CD8-positive, alpha-beta memory T cell (primary cell): ENCODE measurements around the gene MC2R. TPM values are rescaled to one million over a fixed set of nuclear protein-coding genes. Genes with fewer than 3 reads are reported as not detected.

Experiments used
- CTCF ChIA-PET: fragments of 350-600 bp; sonication (Branson Sonifier 250); formaldehyde crosslinking; loops from one replicate; lab custom pipeline; 2021; ENCODE audit warnings: antibody characterized with exemption; lab: Charles Lee
- POLR2A ChIA-PET: fragments of 350-600 bp; sonication (Branson Sonifier 250); formaldehyde crosslinking; loops from one replicate; lab custom pipeline; 2021; ENCODE audit warnings: antibody characterized with exemption; lab: Charles Lee
- DNase-seq, 5 donors: peaks; one replicate each; pipeline versions ENCODE4 v3.0.0 to v3.0.0-alpha.2; 2020 to 2022; ENCODE audit warnings: mixed read lengths in 1 of 5
- H3K27ac ChIP-seq: one replicate; pipeline ENCODE4 v1.7.0; 2013; ENCODE audit warnings: low read depth, mild to moderate bottlenecking, low read length, moderate library complexity
- H3K27me3 ChIP-seq: 2 replicates; pipeline ENCODE4 v1.7.0; 2013; ENCODE audit warnings: low read length, mild to moderate bottlenecking; ENCODE audit not compliant: insufficient read depth, poor library complexity, severe bottlenecking
- H3K36me3 ChIP-seq: 2 replicates; pipeline ENCODE4 v1.7.0; 2013; ENCODE audit warnings: mild to moderate bottlenecking, low read length, moderate library complexity; ENCODE audit not compliant: insufficient read depth
- H3K4me1 ChIP-seq: 2 replicates; pipeline ENCODE4 v1.7.0; 2013; ENCODE audit warnings: mild to moderate bottlenecking, low read length, moderate library complexity; ENCODE audit not compliant: insufficient read depth
- H3K4me3 ChIP-seq: 2 replicates; pipeline ENCODE4 v1.7.0; 2013; ENCODE audit warnings: mild to moderate bottlenecking, low read length
- H3K9me3 ChIP-seq: 2 replicates; pipeline ENCODE4 v1.7.0; 2013; ENCODE audit warnings: mild to moderate bottlenecking, low read length
- H3K27ac Mint-ChIP-seq, 8 donors: one replicate each; pipeline ENCODE4 v1.8.0; 2020 to 2021; ENCODE audit warnings: mixed read lengths in 8 of 8, mild to moderate bottlenecking in 6 of 8, inconsistent platforms in 3 of 8, moderate library complexity in 3 of 8
- H3K27me3 Mint-ChIP-seq, 2 donors: one replicate each; pipeline ENCODE4 v1.8.0; 2020 to 2021; ENCODE audit warnings: mixed read lengths in 2 of 2, mild to moderate bottlenecking in 1 of 2, moderate library complexity in 1 of 2
- H3K36me3 Mint-ChIP-seq, 3 donors: one replicate each; pipeline ENCODE4 v1.8.0; 2020 to 2021; ENCODE audit warnings: mixed read lengths in 3 of 3, inconsistent platforms in 1 of 3, mild to moderate bottlenecking in 1 of 3
- H3K4me1 Mint-ChIP-seq, 3 donors: one replicate each; pipeline ENCODE4 v1.8.0; 2020 to 2021; ENCODE audit warnings: mixed read lengths in 3 of 3, inconsistent platforms in 1 of 3, mild to moderate bottlenecking in 1 of 3
- H3K4me3 Mint-ChIP-seq, 7 donors: one replicate each; pipeline ENCODE4 v1.8.0; 2020 to 2021; ENCODE audit warnings: mixed read lengths in 7 of 7, mild to moderate bottlenecking in 6 of 7, moderate library complexity in 4 of 7, inconsistent platforms in 2 of 7
- H3K9me3 Mint-ChIP-seq, 5 donors: one replicate each; pipeline ENCODE4 v1.8.0; 2020 to 2022; ENCODE audit warnings: mixed read lengths in 5 of 5, mild to moderate bottlenecking in 3 of 5, moderate library complexity in 2 of 5, inconsistent platforms in 1 of 5
- polyA plus RNA-seq: library from polyadenylated mRNA; unstranded; fragments of 300-500 nt; fragmentation: Illumina TruSeq; gene quantifications from one replicate; pipeline ENCODE4 v1.2.3, GENCODE V29; 2021
- total RNA-seq, 2 experiments: library from RNA; stranded (reverse); gene quantifications; one replicate each; pipeline ENCODE4 v1.2.3, GENCODE V29; 2021

The MC2R gene
- total and polyA plus RNA-seq, 3 experiments from 2014 or later, result not detected

- no peaks in the 10 kb centered on the region for H3K36me3 ChIP-seq
- no peaks in the 10 kb centered on the region for H3K4me1 ChIP-seq
- H3K9me3 ChIP-seq, result no peaks in the 10 kb centered on the region
- H3K27ac ChIP-seq, result no peak overlapping the region
- Mint-ChIP-seq H3K9me3 (no peaks in the 10 kb centered on the region), H3K36me3 (no peaks in the 10 kb centered on the region), H3K4me3 (no peak overlapping the region), H3K27ac (no peak overlapping the region), H3K4me1 (no peaks in the 10 kb centered on the region), H3K27me3 (peaks cover 4 to 75% of the 10 kb centered on the region in 2 donors)
- no peak overlapping the region for H3K4me3 ChIP-seq
- ChIA-PET POLR2A (no interaction called here), CTCF (no interaction called here)
- H3K27me3 ChIP-seq, result no peaks in the 10 kb centered on the region
- DNase-seq, result no peak
Observed at GRCh38 chr18:13890761-13891361, 24.5 kb downstream of the MC2R start.

DNA sequence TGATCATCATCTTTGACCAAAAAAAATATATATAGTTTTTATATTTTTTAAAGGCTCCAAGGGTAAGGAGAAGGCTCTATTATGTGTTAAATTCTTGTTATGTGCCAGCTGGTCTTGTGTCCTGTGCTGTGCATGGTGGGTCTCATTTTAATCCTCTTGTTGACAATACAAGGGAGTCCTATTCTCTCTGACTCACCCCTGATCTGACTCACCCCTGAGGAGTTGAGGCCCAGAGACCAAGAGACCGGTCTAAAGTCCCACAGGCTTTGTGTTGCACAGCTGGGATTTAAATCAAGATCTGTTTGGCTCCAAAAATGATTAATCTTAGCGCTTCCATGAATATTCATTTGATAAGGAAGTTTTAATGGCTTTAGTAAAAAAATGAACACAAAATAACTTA, 25.7 kb downstream of the MC2R start:
- H3K9me3 ChIP-seq, result no peaks in the 10 kb centered on the region
- Mint-ChIP-seq H3K36me3 (no peaks in the 10 kb centered on the region), H3K9me3 (no peaks in the 10 kb centered on the region), H3K27me3 (peaks cover 1 to 67% of the 10 kb centered on the region in 2 donors), H3K27ac (no peak overlapping the region), H3K4me1 (no peaks in the 10 kb centered on the region), H3K4me3 (no peak overlapping the region)
- POLR2A ChIA-PET, result no interaction called here
- CTCF ChIA-PET, result no interaction called here
- H3K4me1 ChIP-seq, result no peaks in the 10 kb centered on the region
- no peaks in the 10 kb centered on the region for H3K36me3 ChIP-seq
- no peak overlapping the region for H3K4me3 ChIP-seq
- no peak for DNase-seq
- H3K27ac ChIP-seq, result no peak overlapping the region
- no peaks in the 10 kb centered on the region for H3K27me3 ChIP-seq

DNA sequence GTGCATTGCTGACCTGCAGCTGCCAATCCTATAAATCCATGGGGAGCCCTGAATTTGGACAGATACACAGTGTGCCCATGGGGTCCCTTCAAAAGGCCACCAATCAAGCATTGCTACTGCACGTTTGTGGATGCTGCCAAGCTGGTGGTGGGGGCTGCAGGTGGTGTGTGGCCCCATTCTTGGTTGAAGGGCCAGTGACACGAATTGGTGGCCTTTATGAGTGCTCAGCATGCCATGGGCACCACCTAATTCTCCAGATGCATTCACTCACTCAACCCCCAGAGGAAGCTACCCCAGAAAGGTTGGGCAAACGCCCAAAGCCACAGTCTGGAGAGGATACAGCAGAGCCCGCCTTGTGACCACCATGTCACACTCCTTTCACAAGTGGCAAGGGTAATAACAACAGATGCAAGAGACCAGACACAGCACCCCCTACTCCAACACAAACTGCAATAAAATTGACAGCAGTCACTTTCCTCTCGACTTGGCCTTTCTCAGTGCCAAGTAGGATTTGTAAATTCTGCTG, 27.1 kb downstream of the MC2R start:
- Histone ChIP-seq H3K27ac (no peak overlapping the region), H3K4me3 (no peak overlapping the region), H3K27me3 (no peaks in the 10 kb centered on the region), H3K36me3 (no peaks in the 10 kb centered on the region), H3K9me3 (no peaks in the 10 kb centered on the region), H3K4me1 (no peaks in the 10 kb centered on the region)
- no peak for DNase-seq
- peaks cover 1 to 60% of the 10 kb centered on the region in 2 donors for H3K27me3 Mint-ChIP-seq
- H3K4me1 Mint-ChIP-seq, result no peaks in the 10 kb centered on the region
- no peak overlapping the region for H3K4me3 Mint-ChIP-seq
- ChIA-PET CTCF (no interaction called here), POLR2A (no interaction called here)
- H3K9me3 Mint-ChIP-seq, result no peaks in the 10 kb centered on the region
- no peak overlapping the region for H3K27ac Mint-ChIP-seq
- H3K36me3 Mint-ChIP-seq, result no peaks in the 10 kb centered on the region

DNA sequence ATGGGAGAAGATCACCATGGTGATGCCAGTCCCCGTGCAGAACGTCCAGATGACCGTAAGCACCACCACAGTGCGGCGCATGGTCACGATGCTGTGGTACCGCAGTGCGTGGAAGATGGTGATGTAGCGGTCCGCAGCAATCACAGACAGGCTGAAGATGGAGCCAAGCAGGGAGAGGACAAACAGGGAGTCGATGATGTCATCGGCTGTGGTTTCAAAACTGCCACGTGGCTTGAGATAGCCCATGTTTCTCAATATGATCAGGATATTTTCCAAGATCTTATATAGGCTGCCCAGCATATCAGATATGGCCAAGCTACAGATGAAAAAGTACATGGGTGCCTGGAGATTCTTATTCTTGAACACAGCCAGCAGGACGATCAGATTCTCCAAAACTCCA, 30.3 kb downstream of the MC2R start:
- H3K4me1 ChIP-seq, result no peaks in the 10 kb centered on the region
- no peak overlapping the region for H3K4me3 ChIP-seq
- H3K4me1 Mint-ChIP-seq, result no peaks in the 10 kb centered on the region
- H3K9me3 ChIP-seq, result no peaks in the 10 kb centered on the region
- H3K27me3 Mint-ChIP-seq, result peaks cover 0 to 30% of the 10 kb centered on the region in 2 donors
- ChIA-PET POLR2A (no interaction called here), CTCF (no interaction called here)
- no peaks in the 10 kb centered on the region for H3K36me3 ChIP-seq
- H3K27ac ChIP-seq, result no peak overlapping the region
- H3K27me3 ChIP-seq, result no peaks in the 10 kb centered on the region
- no peak for DNase-seq
- H3K9me3 Mint-ChIP-seq, result no peaks in the 10 kb centered on the region
- no peak overlapping the region for H3K27ac Mint-ChIP-seq
- no peaks in the 10 kb centered on the region for H3K36me3 Mint-ChIP-seq
- H3K4me3 Mint-ChIP-seq, result no peak overlapping the region

DNA sequence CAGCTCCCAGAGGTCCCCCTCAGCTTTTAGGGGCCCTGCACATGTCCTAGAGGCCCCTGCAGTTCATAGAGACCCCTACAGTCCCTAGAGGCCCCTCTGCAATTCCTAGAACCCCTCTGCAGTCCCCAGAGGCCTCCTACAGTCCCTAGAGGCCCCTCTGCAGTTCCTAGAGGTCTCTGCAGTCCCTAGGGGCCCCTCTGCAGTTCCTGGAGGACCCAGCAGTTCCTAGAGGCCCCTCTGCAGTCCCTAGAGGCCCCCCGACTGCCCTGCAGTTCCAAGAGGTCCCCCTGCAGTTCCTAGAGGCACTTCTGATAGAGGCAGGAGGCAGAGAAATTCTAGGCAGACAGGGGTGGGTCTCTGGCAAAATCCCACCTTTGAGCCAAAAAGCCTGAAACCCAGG, 35.4 kb downstream of the MC2R start:
- ChIA-PET CTCF (interaction anchor here (1.1 kb wide), 1 partner anchor 56 kb away, joined by 4 read pairs; the partner anchor contains the start of gene MC5R), POLR2A (no interaction called here)
- H3K9me3 Mint-ChIP-seq, result no peaks in the 10 kb centered on the region
- Histone ChIP-seq H3K36me3 (no peaks in the 10 kb centered on the region), H3K27me3 (no peaks in the 10 kb centered on the region), H3K9me3 (no peaks in the 10 kb centered on the region), H3K27ac (no peak overlapping the region), H3K4me1 (no peaks in the 10 kb centered on the region), H3K4me3 (no peak overlapping the region)
- no peak overlapping the region for H3K4me3 Mint-ChIP-seq
- no peaks in the 10 kb centered on the region for H3K36me3 Mint-ChIP-seq
- H3K27me3 Mint-ChIP-seq, result peaks cover 0 to 9% of the 10 kb centered on the region in 2 donors
- H3K4me1 Mint-ChIP-seq, result no peaks in the 10 kb centered on the region
- no peak overlapping the region for H3K27ac Mint-ChIP-seq
- DNase-seq, result no peak

DNA sequence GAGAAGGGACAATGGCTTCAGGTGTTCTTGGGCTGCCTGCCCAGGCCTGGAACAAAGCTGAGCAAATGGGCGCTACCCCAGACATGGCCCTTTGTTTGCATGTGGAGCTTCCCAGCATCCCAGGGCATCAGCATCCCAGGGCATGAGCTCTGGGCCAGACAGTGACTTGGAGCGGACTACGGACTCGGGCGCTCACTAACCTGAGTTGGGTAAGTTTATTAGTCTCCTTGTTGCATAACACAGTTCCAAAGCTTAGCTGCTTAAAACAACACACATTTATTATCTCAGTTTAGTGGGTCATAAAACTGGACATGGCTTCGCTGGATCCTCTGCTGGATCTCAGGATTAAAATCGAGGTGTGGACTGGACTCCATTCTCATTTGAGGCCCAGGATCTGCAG, 35.8 kb downstream of the MC2R start:
- no peak overlapping the region for H3K27ac ChIP-seq
- no peaks in the 10 kb centered on the region for H3K4me1 Mint-ChIP-seq
- H3K4me1 ChIP-seq, result no peaks in the 10 kb centered on the region
- DNase-seq, result no peak
- ChIA-PET CTCF (interaction anchor here (1.1 kb wide), 1 partner anchor 55 kb away, joined by 4 read pairs; the partner anchor contains the start of gene MC5R), POLR2A (no interaction called here)
- no peak overlapping the region for H3K4me3 Mint-ChIP-seq
- H3K9me3 Mint-ChIP-seq, result no peaks in the 10 kb centered on the region
- no peaks in the 10 kb centered on the region for H3K27me3 ChIP-seq
- no peak overlapping the region for H3K27ac Mint-ChIP-seq
- H3K9me3 ChIP-seq, result no peaks in the 10 kb centered on the region
- no peaks in the 10 kb centered on the region for H3K36me3 ChIP-seq
- H3K27me3 Mint-ChIP-seq, result peaks cover 0 to 5% of the 10 kb centered on the region in 2 donors
- no peaks in the 10 kb centered on the region for H3K36me3 Mint-ChIP-seq
- no peak overlapping the region for H3K4me3 ChIP-seq

- Histone ChIP-seq H3K27ac (no peak overlapping the region), H3K27me3 (no peaks in the 10 kb centered on the region), H3K36me3 (no peaks in the 10 kb centered on the region), H3K4me3 (no peak overlapping the region), H3K9me3 (no peaks in the 10 kb centered on the region), H3K4me1 (no peaks in the 10 kb centered on the region)
- H3K27me3 Mint-ChIP-seq, result peaks cover 0 to 3% of the 10 kb centered on the region in 2 donors
- ChIA-PET CTCF (interaction anchor here (1.1 kb wide), 1 partner anchor 55 kb away, joined by 4 read pairs; the partner anchor contains the start of gene MC5R), POLR2A (no interaction called here)
- no peaks in the 10 kb centered on the region for H3K4me1 Mint-ChIP-seq
- H3K27ac Mint-ChIP-seq, result no peak overlapping the region
- H3K36me3 Mint-ChIP-seq, result no peaks in the 10 kb centered on the region
- no peaks in the 10 kb centered on the region for H3K9me3 Mint-ChIP-seq
- no peak for DNase-seq
- H3K4me3 Mint-ChIP-seq, result no peak overlapping the region
Observed at GRCh38 chr18:13878857-13879256, 36.5 kb downstream of the MC2R start.

DNA sequence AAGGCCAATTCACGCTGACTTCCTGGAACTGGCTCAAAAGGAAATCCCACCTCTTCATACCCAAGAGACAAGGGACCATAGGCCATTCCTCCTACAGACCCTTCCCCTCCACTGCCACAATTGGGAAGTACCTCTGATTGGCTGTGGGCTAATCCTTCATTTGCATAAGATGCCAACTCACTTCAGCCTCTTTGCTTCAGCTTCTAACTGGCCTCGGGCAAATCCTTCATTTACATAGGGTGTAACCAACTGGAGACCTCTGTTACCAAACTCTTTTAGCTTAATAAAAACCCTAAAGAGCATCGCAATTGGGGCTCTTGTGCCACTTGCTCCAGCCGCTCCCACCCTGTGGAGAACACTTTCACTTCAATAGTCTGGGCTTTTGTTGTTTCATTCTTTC, 38.2 kb downstream of the MC2R start:
- DNase-seq, result no peak

More for the DNA sequence above, 38.2 kb downstream of the MC2R start:
- Mint-ChIP-seq H3K4me3 (no peak overlapping the region), H3K36me3 (no peaks in the 10 kb centered on the region), H3K4me1 (no peaks in the 10 kb centered on the region), H3K9me3 (no peaks in the 10 kb centered on the region), H3K27me3 (peaks cover 0 to 2% of the 10 kb centered on the region in 2 donors), H3K27ac (no peak overlapping the region)
- Histone ChIP-seq H3K9me3 (no peaks in the 10 kb centered on the region), H3K4me1 (no peaks in the 10 kb centered on the region), H3K27ac (no peak overlapping the region), H3K27me3 (no peaks in the 10 kb centered on the region), H3K4me3 (no peak overlapping the region), H3K36me3 (no peaks in the 10 kb centered on the region)
- CTCF ChIA-PET, result no interaction called here
- POLR2A ChIA-PET, result no interaction called here
